Ishikawa (cell line): ENCODE results near the gene MFSD6L.

Source experiments
- CEBPB ChIP-seq: IDR thresholded peaks from 2 replicates; pipeline ENCODE4 v1.6.1; 2012
- CREB1 ChIP-seq: IDR thresholded peaks from 2 replicates; pipeline ENCODE4 v1.6.1; 2012; ENCODE audit warnings: low read depth
- EP300 ChIP-seq: IDR thresholded peaks from 2 replicates; pipeline ENCODE4 v1.6.1; 2012; ENCODE audit warnings: borderline replicate concordance
- FOXM1 ChIP-seq: IDR thresholded peaks from 2 replicates; pipeline ENCODE4 v1.6.1; 2012; ENCODE audit warnings: low read depth, borderline replicate concordance
- REST ChIP-seq: IDR thresholded peaks from 2 replicates; pipeline ENCODE4 v1.6.1; 2012; ENCODE audit warnings: low read depth, mild to moderate bottlenecking
- TAF1 ChIP-seq: IDR thresholded peaks from 2 replicates; pipeline ENCODE4 v1.6.1; 2012; ENCODE audit warnings: low read depth, mild to moderate bottlenecking
- TEAD4 ChIP-seq: IDR thresholded peaks from 2 replicates; pipeline ENCODE4 v1.6.1; 2012
- USF1 ChIP-seq: IDR thresholded peaks from 2 replicates; pipeline ENCODE4 v1.6.1; 2012

GRCh38 chr17:8835106-8835505 is 35.9 kb upstream of the MFSD6L start:
- no peak for TF ChIP-seq REST
- TF ChIP-seq TAF1, result no peak
- TF ChIP-seq EP300, result no peak
- no peak for TF ChIP-seq USF1
- TF ChIP-seq TEAD4, result no peak
- TF ChIP-seq FOXM1, result no peak
- TF ChIP-seq CREB1, result no peak
- TF ChIP-seq CEBPB, result no peak
